AG08395 (cell line): ENCODE data around the gene DYNC2I2.

Experiments
- DNase-seq: peaks from one replicate; pipeline ENCODE4 v3.0.0; 2012; ENCODE audit warnings: mixed read lengths, low spot score

Gene DYNC2I2

GRCh38 chr9:128636024-128636390 lies 20.6 kb downstream of the DYNC2I2 start:
- DNase-seq, result no peak

GRCh38 chr9:128635266-128636023 lies 21.2 kb downstream of the DYNC2I2 start:
- DNase-seq, result peak; percentile 98

- no peak for DNase-seq
These were observed 21.9 kb downstream of the DYNC2I2 start for GRCh38 chr9:128634651-128635262.

GRCh38 chr9:128634111-128634510 lies 22.5 kb downstream of the DYNC2I2 start:
- DNase-seq, result no peak

GRCh38 chr9:128633601-128634000 lies 23.0 kb downstream of the DYNC2I2 start:
- no peak for DNase-seq

GRCh38 chr9:128633057-128633456 lies 23.6 kb downstream of the DYNC2I2 start:
- DNase-seq, result no peak

- no peak for DNase-seq
These were observed 24.2 kb downstream of the DYNC2I2 start for GRCh38 chr9:128632486-128632885.

GRCh38 chr9:128632066-128632465 lies 24.6 kb downstream of the DYNC2I2 start:
- no peak for DNase-seq

GRCh38 chr9:128631636-128632035 lies 25.0 kb downstream of the DYNC2I2 start:
- DNase-seq, result no peak

GRCh38 chr9:128629852-128630545 lies 26.6 kb downstream of the DYNC2I2 start:
- DNase-seq, result no peak

GRCh38 chr9:128629136-128629535 lies 27.5 kb downstream of the DYNC2I2 start:
- DNase-seq, result no peak

- DNase-seq, result peak; percentile 38
These were observed 28.1 kb downstream of the DYNC2I2 start for GRCh38 chr9:128628471-128629048.

- DNase-seq, result no peak
These were observed 28.7 kb downstream of the DYNC2I2 start for GRCh38 chr9:128627906-128628305.

GRCh38 chr9:128627127-128627715 lies 29.4 kb downstream of the DYNC2I2 start:
- no peak for DNase-seq

GRCh38 chr9:128626181-128626580 lies 30.5 kb downstream of the DYNC2I2 start:
- no peak for DNase-seq

GRCh38 chr9:128625391-128626146 lies 31.1 kb downstream of the DYNC2I2 start:
- peak; percentile 55 for DNase-seq

GRCh38 chr9:128624566-128624965 lies 32.1 kb downstream of the DYNC2I2 start:
- no peak for DNase-seq

- no peak for DNase-seq
These were observed 34.8 kb downstream of the DYNC2I2 start for GRCh38 chr9:128621730-128622455.

- no peak for DNase-seq
These were observed 36.9 kb downstream of the DYNC2I2 start for GRCh38 chr9:128619779-128620178.

- DNase-seq, result no peak
These were observed 37.5 kb downstream of the DYNC2I2 start for GRCh38 chr9:128619127-128619526.

GRCh38 chr9:128617943-128618342 lies 38.7 kb downstream of the DYNC2I2 start:
- no peak for DNase-seq
